DMS79 (cell line): ENCODE results near the gene VEGFB.

ENCODE experiments used
- DNase-seq: peaks from one replicate; lab custom pipeline; 2025; lab: John Stamatoyannopoulos, UW

The VEGFB gene

GRCh38 chr11:64284048-64284961, 49.9 kb downstream of the VEGFB start, which contains the start of gene BAD:
BAD (minus strand) TSS chr11:64284665; CDS start chr11:64284368, 297 bp downstream.
- peak; percentile 89 for DNase-seq

- no peak for DNase-seq
Measured at GRCh38 chr11:64284962-64285884, 50.8 kb downstream of the VEGFB start, which contains the start of gene GPR137. GPR137 (plus strand) TSS chr11:64285848; CDS start chr11:64286525, 677 bp downstream.

- peak; percentile 17 for DNase-seq
Measured at GRCh38 chr11:64285885-64286800, 51.8 kb downstream of the VEGFB start.

GRCh38 chr11:64286801-64287159, 52.4 kb downstream of the VEGFB start:
- no peak for DNase-seq

GRCh38 chr11:64287676-64288352, 53.4 kb downstream of the VEGFB start:
- DNase-seq: no peak

- DNase-seq: no peak
Measured at GRCh38 chr11:64288353-64288750, 54.0 kb downstream of the VEGFB start.
